ENCODE data around the gene CAMKMT. TPM values are rescaled to one million over a fixed set of nuclear protein-coding genes. Genes with fewer than 3 reads are reported as not detected.

CAMKMT gene
- total and polyA plus RNA-seq, 9 of the 15 experiments (the other 6 are each of a cell fraction or from before 2014, with no cell fraction given) = 1.6 to 15.3 (median 7.4) TPM

DNA sequence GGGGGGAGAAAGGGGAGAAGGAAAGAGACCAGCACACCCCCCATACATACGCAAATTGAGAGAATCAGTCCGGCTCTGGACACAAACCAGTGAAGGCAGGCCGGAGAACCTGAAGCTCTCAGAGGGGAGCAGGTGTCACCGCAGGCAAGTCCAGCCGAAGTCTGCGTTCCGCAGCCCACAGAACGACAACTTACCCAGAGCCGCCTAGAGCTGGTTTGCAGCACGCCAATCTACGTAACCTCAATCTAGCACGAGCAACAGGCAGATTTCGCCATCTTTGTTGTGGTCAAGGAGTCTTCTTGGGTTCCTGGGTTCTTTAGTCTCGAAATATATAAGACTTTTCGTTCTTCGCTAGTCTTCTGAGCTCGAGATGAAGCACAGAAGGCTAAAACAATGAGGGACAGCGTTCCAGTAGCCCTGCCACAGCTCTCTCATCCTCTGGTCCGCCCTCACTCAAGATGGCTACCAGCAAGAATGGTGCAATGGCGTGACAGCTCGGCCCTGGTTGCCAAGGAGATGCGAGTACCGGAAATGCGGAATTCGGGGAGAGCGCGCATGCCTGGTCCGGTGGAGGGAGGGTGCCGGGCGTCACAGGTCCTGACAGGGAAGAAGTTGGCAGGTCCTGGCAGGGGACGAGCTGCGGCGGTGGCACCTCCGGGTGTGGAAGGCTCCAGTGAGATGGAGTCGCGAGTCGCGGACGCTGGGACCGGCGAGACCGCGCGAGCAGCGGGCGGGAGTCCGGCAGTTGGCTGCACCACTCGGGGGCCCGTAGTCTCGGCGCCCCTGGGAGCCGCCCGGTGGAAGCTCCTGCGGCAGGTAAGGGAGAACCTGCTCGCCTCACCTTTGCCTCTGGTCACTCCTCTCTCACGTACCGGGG lies at the start of gene CAMKMT, which contains the start of gene PREPL (continued):
- TF ChIP-seq ID3 (CRISPR knock-in tag; IDR thresholded peaks at IDR 0.05) (no peak), ID3 (tag; IDR thresholded peaks at IDR 0.05) (peak; percentile 70; the same call in 1 of the 2 replicates), FOXJ3 (CRISPR knock-in tag; IDR thresholded peaks at IDR 0.05) (no peak), NEUROD1 (IDR thresholded peaks at IDR 0.05; ENCODE audit: borderline replicate concordance, low read depth, low read length, partially characterized antibody) (peak; percentile 50), PYGO2 (tag; IDR thresholded peaks at IDR 0.05) (no peak), NR1H2 (CRISPR knock-in tag; IDR thresholded peaks at IDR 0.05) (no peak), ZNF766 (CRISPR knock-in tag; conservative IDR thresholded peaks at IDR 0.05) (peak; percentile 96), ZKSCAN1 (IDR thresholded peaks at IDR 0.05; ENCODE audit: low read depth, low read length) (0 out of 2 replicates have a peak, but pooled peaks have one; percentile 18), RUNX1 (IDR thresholded peaks at IDR 0.05; ENCODE audit: low read depth) (no peak), NONO (IDR thresholded peaks at IDR 0.05; ENCODE audit: low read depth in 2 of 2, low read length in 1 of 2) (peak in 1 of 2 experiments; percentile 53; a peak in 1 of 4 replicates), FUS (optimal IDR thresholded peaks at IDR 0.05; ENCODE audit: low read depth, low read length) (no peak), ZFP1 (CRISPR knock-in tag; IDR thresholded peaks at IDR 0.05) (no peak), SMAD4 (CRISPR knock-in tag; conservative IDR thresholded peaks at IDR 0.05) (no peak), ZNF584 (CRISPR knock-in tag; IDR thresholded peaks at IDR 0.05; ENCODE audit: low read depth) (no peak), SMARCA5 (IDR thresholded peaks at IDR 0.05) (no peak)
- TF ChIP-seq, protein P1, sequence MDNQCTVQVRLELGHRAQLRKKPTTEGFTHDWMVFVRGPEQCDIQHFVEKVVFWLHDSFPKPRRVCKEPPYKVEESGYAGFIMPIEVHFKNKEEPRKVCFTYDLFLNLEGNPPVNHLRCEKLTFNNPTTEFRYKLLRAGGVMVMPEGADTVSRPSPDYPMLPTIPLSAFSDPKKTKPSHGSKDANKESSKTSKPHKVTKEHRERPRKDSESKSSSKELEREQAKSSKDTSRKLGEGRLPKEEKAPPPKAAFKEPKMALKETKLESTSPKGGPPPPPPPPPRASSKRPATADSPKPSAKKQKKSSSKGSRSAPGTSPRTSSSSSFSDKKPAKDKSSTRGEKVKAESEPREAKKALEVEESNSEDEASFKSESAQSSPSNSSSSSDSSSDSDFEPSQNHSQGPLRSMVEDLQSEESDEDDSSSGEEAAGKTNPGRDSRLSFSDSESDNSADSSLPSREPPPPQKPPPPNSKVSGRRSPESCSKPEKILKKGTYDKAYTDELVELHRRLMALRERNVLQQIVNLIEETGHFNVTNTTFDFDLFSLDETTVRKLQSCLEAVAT (IDR thresholded peaks at IDR 0.05) = peak in 1 of 2 experiments; percentile 80; a peak in 2 of 4 replicates
- TF ChIP-seq, protein P2, sequence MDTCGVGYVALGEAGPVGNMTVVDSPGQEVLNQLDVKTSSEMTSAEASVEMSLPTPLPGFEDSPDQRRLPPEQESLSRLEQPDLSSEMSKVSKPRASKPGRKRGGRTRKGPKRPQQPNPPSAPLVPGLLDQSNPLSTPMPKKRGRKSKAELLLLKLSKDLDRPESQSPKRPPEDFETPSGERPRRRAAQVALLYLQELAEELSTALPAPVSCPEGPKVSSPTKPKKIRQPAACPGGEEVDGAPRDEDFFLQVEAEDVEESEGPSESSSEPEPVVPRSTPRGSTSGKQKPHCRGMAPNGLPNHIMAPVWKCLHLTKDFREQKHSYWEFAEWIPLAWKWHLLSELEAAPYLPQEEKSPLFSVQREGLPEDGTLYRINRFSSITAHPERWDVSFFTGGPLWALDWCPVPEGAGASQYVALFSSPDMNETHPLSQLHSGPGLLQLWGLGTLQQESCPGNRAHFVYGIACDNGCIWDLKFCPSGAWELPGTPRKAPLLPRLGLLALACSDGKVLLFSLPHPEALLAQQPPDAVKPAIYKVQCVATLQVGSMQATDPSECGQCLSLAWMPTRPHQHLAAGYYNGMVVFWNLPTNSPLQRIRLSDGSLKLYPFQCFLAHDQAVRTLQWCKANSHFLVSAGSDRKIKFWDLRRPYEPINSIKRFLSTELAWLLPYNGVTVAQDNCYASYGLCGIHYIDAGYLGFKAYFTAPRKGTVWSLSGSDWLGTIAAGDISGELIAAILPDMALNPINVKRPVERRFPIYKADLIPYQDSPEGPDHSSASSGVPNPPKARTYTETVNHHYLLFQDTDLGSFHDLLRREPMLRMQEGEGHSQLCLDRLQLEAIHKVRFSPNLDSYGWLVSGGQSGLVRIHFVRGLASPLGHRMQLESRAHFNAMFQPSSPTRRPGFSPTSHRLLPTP (IDR thresholded peaks at IDR 0.05; ENCODE audit: borderline replicate concordance, extremely low read depth, insufficient read length) = no peak
- TF ChIP-seq, protein P3, sequence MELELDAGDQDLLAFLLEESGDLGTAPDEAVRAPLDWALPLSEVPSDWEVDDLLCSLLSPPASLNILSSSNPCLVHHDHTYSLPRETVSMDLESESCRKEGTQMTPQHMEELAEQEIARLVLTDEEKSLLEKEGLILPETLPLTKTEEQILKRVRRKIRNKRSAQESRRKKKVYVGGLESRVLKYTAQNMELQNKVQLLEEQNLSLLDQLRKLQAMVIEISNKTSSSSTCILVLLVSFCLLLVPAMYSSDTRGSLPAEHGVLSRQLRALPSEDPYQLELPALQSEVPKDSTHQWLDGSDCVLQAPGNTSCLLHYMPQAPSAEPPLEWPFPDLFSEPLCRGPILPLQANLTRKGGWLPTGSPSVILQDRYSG (tag; conservative IDR thresholded peaks at IDR 0.05; ENCODE audit: low read depth) = peak; percentile 95
- TF ChIP-seq, protein P4, sequence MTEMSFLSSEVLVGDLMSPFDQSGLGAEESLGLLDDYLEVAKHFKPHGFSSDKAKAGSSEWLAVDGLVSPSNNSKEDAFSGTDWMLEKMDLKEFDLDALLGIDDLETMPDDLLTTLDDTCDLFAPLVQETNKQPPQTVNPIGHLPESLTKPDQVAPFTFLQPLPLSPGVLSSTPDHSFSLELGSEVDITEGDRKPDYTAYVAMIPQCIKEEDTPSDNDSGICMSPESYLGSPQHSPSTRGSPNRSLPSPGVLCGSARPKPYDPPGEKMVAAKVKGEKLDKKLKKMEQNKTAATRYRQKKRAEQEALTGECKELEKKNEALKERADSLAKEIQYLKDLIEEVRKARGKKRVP (CRISPR knock-in tag; IDR thresholded peaks at IDR 0.05) = peak; percentile 99
